Stimulated activated CD4-positive, alpha-beta T cell treated with anti-CD3 and anti-CD28 coated beads, Interleukin-15, amount 100 ng/mL, for 24 hours (primary cell): Measurements from ENCODE around the gene IER2.
A peak's percentile ranks its signal among the peaks of the same experiment; 100 is the strongest.
"Not testable (repeated sequence)": the region's sequence is repeated elsewhere in the genome, so short reads cannot be mapped to it uniquely, and the experiment has no call there.

Experiments used
- DNase-seq: peaks from one replicate; pipeline ENCODE4 v3.0.0-alpha.2; 2020

The IER2 gene

GRCh38 chr19:13165162-13165997 is 15.2 kb downstream of the IER2 start:
- DNase-seq = no peak

- DNase-seq = not testable (repeated sequence)
These were observed 15.9 kb downstream of the IER2 start for GRCh38 chr19:13166151-13166550.

GRCh38 chr19:13169769-13170168 is 19.6 kb downstream of the IER2 start:
- DNase-seq = no peak

- no peak for DNase-seq
These were observed 20.9 kb downstream of the IER2 start for GRCh38 chr19:13171146-13171545.

- DNase-seq = peak; percentile 87
These were observed 22.3 kb downstream of the IER2 start for GRCh38 chr19:13172346-13173138.

- no peak for DNase-seq
These were observed 23.0 kb downstream of the IER2 start for GRCh38 chr19:13173139-13173737.

GRCh38 chr19:13176345-13176744 is 26.1 kb downstream of the IER2 start:
- no peak for DNase-seq

- not testable (repeated sequence) for DNase-seq
These were observed 27.4 kb downstream of the IER2 start for GRCh38 chr19:13177584-13177983.

GRCh38 chr19:13178291-13178690 is 28.1 kb downstream of the IER2 start:
- DNase-seq = not testable (repeated sequence)

- DNase-seq = peak; percentile 46
These were observed 31.7 kb downstream of the IER2 start for GRCh38 chr19:13181747-13182388.

GRCh38 chr19:13184926-13185325 is 34.7 kb downstream of the IER2 start:
- DNase-seq = not testable (repeated sequence)

- not testable (repeated sequence) for DNase-seq
These were observed 35.8 kb downstream of the IER2 start for GRCh38 chr19:13185763-13186657.

GRCh38 chr19:13186688-13187087 is 36.5 kb downstream of the IER2 start:
- DNase-seq = not testable (repeated sequence)

GRCh38 chr19:13187419-13187818 is 37.2 kb downstream of the IER2 start:
- no peak for DNase-seq

GRCh38 chr19:13189600-13189999 is 39.4 kb downstream of the IER2 start:
- DNase-seq = no peak

GRCh38 chr19:13190781-13191540 is 40.8 kb downstream of the IER2 start:
- DNase-seq = peak; percentile 68

- DNase-seq = peak; percentile 69
These were observed 45.5 kb downstream of the IER2 start for GRCh38 chr19:13195678-13196077.

GRCh38 chr19:13198634-13199033 is 48.4 kb downstream of the IER2 start:
- no peak for DNase-seq

GRCh38 chr19:13202112-13202511 is 51.9 kb downstream of the IER2 start:
- DNase-seq = not testable (repeated sequence)
